RPMI7951 (cell line): ENCODE results near the gene FOXJ3. TPM values are rescaled to one million over a fixed set of nuclear protein-coding genes. Genes with fewer than 3 reads are reported as not detected.
A peak's percentile ranks its signal among the peaks of the same experiment; 100 is the strongest.

ENCODE experiments used
- DNase-seq: peaks from one replicate; pipeline ENCODE4 v3.0.0-alpha.2; 2012; ENCODE audit warnings: low read depth
- total RNA-seq: library from RNA; depleted of rRNA; stranded (reverse); fragments of >200 nt; shearing (Covaris generic); gene quantifications from 2 replicates; pipeline ENCODE4 v1.2.3, GENCODE V29; 2014; rRNA removed

FOXJ3 gene
- total RNA-seq, 1 experiment from 2014 or later: 29.0 TPM

DNA sequence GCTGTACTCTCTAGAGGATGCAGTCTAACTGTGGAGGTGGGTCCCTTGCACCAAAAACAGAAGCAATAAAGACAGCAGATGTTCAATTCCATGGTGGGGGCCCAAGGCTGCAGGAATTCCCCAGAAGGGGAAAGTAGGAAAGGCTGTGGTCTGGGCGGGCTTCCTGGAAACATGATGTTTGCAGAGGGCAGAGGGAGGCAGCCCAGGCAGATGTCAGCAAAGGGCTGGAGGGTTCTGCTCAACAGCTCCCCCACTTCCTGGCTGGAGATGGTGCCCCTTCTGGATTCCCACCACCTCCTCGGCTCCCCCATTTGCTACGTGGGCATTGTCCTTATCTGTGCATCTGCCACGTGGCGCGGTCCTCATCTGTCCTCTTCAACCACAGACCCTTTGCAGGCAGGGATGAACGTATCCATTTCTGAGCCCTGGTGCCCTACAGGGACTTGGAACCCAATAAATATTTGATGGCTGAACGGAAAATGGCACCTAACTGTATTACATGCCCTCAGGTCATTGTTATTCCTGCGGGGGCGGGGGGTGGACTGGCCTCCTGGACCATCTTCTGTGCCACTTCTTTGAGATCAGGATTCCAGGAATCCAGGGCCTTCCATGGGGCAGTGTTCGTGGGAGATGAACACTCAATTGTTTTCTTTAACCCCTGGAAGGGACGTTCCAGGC lies 190.2 kb downstream of the FOXJ3 start:
- DNase-seq: no peak

DNA sequence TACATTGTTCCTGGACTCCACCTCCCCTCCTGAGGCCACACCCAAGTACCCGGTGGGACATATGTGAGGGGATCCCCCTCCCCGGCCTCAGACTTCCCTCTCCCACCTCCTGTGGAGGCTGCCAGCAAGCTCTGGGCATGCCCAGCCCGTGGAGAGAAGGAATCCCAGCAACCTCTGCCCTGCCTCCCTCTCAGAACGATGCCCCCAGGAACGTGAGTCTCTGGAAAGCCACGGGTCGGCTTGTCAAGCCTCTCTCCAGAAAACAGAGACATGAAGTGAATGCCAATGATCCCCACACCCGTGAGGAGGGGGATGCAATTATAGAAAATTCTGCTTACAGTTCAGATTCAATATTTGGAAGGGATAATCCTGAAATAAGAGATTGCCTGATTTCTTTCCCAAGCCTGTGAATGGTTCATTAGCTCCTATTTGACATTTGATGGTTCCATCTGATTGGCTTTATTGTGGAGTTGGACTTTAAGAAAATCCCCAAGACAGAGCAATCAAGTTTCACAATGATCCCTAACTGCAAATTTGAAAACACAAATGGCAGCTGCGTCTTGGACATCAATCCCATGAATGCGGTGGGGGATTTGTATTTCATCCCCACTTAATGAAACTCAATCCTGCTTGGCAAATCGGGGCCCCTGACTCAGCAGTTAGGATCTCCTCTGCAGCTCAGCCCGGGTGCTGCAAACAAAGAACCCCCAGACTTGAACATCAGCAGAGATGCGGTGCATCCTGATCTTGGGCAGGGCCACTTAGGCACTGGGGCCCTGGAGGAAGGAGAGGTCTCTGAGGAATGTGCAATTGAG lies 190.9 kb downstream of the FOXJ3 start:
- DNase-seq: no peak

DNA sequence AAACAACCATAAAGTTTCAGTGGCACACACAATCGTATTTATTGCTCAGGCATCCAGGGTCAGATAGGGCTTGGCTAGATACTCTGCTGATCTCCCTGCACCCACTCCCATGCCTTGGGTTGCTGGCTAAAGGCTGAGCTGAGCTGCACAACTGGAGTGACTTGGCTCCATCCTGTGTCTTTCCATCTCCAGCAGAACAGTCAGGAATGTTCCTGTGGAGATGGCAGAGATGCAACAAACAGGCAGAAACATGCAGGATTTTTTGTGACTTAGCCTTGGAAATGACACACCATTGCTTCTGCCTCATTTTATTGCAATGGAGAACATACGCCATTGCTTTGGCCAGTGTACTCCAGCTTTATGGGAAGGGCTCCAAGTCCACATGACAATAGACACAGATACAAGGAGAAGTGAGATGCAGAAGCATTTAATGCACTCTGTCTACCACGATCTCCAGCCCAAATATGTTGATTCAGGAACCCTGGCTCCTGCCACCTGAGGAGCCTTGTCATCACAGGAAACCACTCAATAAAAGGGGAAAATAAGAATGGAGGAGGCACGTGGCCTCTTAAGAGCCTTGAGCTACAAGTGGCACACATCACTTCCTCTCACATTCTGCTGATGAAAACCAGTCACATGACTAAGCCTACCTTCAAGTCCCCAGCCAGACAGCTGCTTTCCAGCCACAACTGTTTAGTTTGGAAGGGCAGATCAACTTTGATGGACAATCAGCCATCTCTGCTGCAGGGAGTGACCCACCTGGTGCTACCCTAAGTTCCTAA lies 191.9 kb downstream of the FOXJ3 start:
- peak; percentile 33 for DNase-seq

DNA sequence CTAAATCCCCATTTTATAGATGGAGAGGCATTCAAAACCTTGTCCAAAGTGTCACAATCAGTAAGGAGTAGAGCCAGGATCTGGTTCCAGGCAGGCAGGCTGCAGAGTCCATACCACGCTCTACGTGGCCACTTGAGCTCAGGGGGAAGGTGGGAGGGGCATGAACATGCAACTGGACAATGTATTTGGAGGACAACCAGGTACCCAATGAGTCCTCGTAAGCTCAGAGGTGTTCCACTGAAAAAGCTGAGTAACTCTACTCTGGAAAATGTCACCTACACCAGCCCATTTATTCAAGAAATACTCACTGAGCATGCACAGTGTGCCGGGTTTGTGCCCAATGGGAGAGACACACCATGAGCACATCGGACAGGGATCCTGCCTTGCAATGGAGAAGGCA lies 193.1 kb downstream of the FOXJ3 start:
- DNase-seq: no peak

DNA sequence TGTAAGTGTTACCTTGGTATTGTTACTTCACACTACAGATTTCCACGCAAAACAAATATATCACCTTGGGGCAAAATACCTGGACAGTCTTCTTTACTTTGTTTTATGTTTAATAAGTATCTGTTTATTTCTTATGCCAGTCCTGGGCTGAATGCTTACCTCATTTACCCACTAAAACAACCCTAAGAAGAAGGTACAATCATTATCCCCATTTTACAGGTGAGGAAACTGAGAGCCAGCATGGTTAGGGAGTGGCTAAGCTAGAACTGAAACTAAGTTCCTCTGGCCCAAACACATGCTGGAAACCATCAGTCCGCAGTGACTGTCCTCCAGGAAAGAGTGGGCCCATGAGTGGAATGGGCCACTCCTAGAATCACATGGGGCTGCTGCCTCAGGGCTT lies 194.8 kb downstream of the FOXJ3 start:
- no peak for DNase-seq

DNA sequence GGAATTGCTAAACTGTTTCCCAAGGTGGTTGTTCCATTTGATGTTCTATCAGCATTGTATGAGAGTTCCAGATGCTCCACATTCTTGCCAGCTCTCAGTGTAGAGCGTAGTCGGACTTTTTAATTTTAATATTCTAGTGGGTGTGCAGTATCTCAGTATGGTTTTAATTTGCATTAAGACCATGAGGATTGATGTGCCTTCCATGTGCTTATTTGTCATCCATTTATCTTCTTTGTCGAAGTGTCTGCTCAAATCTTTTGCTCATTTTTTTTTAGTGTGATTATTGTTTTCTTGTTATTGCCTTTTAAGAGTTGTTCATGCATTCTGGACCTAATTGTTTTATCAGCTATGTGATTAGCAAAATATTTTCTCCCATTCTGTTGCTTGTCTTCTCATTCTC lies 195.6 kb downstream of the FOXJ3 start:
- no peak for DNase-seq

DNA sequence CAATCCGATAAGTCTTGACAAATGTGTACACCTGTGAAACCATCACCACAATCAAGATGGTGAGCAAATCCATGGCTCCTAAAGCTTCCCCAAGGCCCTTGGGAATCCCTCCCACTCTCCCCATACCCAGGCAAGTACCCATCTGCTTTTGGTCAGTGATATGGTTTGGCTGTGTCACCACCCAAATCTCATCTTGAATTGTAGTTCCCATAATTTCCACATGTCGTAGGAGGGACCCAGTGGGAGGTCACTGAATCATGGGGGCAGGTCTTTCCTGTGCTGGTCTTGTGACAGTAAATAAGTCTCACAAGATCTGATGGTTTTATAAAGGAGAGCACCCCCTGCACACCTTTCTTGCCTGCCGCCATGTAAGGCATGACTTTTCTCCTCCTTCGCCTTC lies 196.4 kb downstream of the FOXJ3 start:
- no peak for DNase-seq

DNA sequence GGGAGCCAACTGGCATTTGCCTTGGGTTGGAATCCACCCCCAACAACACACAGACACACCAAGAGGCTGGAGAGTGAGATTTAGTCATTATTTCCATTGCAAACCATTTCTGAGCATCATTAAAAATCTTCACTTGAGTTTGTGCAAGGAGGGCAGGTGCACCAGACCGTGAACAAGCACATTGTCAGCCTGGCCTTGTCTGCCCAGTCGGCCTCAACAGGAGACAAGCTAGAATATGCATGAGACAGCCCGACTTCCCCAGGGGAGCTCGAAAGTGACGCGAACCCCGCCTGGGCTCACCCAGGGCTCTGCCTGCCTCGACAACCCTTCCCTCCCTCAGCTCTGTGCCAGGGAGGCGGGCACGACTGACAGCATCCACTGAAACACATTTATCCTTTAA lies 197.3 kb downstream of the FOXJ3 start:
- no peak for DNase-seq

DNA sequence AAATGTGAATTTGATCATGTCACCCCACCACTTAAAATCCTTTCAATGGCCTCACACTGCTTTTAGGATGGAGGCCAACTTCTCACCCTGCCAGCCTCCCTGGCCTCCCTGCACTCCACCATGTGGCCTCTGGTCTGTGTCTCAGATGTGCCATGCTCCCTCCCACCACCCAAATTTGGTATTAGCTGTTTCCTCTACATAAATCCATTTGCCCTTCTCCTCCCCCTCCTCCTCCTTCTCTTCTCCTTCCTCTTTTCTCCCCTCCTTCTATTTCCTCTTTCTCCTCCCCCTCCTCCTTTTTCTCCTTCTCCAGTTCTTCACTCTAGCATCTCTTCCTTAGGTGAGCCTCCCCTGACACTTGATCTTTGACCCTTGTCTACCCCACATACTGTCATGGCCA lies 198.6 kb downstream of the FOXJ3 start:
- DNase-seq: no peak

DNA sequence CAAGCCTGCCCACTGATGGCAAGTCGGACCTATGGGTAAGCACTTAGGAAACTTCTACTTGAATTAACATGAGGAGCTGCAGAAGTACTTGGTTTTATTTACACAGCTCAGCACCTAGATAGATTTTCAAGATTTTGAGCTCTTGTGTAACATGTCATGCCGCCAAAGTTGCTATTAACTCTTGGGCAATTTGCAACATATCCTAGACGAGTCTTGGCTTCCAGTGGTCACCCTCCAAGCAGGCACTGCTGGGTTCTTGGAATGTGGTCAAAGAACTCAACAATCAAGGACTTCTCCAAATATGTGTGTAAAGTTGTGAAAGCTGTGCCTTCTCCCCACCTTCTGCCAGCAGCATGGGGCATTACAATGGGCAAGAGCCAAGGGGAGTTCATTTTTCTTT lies 199.6 kb downstream of the FOXJ3 start:
- DNase-seq: no peak

DNA sequence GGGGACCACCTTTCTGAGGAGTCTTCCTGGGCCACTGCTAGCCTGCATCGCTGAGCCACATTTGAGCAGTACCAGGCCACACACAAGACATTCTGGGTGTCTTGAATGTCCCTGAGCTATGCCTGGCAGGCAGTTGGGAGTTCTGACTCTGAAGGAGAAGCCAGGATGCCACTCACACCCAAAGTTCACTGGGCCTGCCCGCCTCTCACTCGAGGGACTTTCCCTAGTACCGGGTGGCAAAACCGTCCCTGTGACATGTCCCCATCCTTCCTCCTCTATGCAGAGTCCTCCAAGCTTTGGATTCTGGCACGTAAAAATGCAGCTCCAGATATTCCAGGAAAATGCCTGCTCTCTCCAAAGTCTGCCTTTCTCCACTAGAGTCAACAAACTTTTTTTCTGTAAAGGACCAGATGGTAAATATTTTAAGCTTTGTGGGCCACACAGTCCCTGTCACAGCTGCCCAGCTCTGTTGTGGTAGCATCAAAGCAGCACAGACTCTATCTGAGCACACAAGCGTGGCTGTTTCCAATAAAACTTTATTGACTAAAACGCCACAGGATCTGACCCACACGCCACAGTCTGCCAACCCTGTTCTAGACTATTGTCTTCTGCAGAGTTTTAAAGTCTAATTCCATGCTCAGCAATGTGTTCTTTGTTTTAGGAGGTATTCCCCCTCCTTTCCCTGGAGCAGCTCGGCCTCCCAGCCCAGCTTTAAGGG lies 201.1 kb downstream of the FOXJ3 start:
- no peak for DNase-seq

DNA sequence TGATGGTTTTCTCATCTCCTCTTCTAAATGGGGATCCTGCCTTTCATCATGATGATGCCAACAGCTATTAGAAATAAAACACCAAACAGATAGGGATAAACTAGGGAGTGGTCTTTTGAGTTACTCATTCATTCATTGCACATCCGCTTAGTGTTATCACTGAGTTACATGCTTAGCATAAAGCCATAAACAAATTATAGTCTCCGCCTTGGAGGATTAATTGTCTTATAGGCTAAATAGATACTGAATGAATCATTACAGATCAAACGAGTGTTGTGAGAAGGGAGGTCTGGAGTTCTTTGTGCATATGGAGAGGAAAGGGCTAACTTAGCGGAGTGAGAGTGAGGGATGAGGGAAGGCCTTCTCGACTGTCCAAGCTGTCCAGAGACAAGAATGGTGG lies 201.6 kb downstream of the FOXJ3 start:
- no peak for DNase-seq

DNA sequence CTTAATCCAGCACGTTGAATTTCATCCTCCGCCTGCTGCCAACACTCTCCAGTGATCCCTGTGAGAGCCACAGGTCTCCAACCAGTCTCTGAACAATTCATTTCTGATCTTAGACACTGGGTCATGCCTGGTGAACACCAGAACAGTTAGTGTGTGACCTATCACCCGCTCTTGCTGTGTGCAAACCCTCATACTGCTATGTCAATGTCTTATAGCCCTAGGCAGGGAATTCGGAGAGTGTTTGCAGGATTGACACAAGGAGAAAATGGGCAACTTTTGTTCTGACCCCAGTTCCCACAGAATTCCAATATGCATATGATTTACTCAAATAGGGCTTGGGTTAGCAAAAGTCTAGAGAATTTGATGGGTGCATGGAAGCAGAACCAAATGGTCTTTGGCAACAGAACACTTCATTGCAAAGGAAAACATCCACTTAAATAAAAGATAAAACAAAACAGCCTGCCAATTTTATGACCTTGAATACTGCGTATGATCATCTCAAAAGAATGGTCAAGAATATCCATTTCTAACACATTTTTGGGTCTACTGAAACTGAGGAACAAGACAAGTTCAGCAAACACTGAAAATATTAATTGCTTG lies 204.9 kb downstream of the FOXJ3 start:
- DNase-seq: no peak

DNA sequence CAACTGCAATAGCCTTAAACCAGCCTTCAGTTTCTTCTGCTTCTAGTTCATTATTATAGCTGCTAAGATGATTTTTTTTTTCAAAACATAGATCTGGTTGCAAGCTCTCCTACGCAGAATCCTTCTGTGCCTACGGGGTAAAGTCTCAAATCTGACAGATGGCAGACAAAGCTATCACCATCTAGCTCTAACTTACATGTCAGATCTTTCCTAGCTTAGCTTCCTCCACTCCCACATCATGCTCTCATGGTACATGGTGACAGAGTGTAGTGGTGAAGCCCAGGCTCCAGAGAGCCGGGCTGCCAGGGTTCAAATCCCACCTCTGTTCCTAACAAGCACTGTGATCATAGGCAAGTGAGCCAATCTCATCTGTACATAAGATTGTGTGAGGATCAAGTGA lies 206.1 kb downstream of the FOXJ3 start:
- no peak for DNase-seq

DNA sequence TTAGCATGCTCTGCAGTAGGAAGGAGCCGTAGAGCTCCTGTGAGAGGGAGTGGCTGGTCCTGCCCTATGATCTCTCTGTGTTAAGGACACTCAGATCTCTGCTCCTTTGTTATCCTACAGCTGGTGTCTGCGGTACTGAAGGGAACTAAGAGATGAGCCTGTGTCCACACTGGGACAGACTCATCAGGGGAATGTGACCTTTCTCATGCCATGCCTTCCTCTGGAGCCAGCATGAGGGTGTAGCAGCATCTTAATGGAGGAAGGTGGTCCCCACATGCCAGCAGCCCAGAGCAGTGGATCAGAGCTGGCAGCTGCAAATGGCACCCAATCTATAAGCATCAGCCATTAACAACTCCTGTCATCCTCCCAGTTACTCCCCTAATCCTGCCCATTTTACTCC lies 206.5 kb downstream of the FOXJ3 start:
- DNase-seq: no peak

DNA sequence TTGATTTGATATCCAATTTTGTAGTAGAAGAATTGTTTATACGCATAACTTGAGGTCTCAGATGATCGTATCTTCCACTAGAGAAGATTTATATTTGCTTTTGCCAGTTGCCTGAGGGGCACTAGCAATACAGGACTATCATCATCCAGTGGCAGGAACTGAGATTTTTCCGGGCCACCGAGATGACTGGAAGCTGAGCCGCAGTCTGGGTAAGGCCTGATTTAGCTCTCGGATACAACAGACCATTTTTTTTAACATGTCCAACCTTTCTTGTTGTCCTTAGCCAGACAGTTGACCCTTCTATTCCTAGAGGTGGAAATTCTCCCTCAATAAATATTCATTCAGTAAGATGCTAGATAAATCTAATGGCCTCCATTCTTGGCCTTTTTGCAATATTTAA lies 207.3 kb downstream of the FOXJ3 start:
- no peak for DNase-seq

Other genes with a start within 250 kb of the FOXJ3 start
- not detected in 2 replicates for gene GUCA2B, start 181.8 kb downstream of the FOXJ3 start, total RNA-seq
- not detected in 2 replicates for gene GUCA2A, start 170.5 kb downstream of the FOXJ3 start, total RNA-seq
- gene RIMKLA, start 45.6 kb upstream of the FOXJ3 start, total RNA-seq: 0.12 and 0.88 TPM in 2 replicates
- 0.12 and 1.7 TPM in 2 replicates for gene ZMYND12, start 120.8 kb upstream of the FOXJ3 start, total RNA-seq
- 69.1 and 76.6 TPM in 2 replicates for gene PPCS, start 121.3 kb upstream of the FOXJ3 start, total RNA-seq
- 0.84 and 2.5 TPM in 2 replicates for gene CCDC30, start 128.1 kb upstream of the FOXJ3 start, total RNA-seq